AG04449 (cell line): Measurements from ENCODE around the gene FAM3A.
"Not testable (repeated sequence)": the region's sequence is repeated elsewhere in the genome, so short reads cannot be mapped to it uniquely, and the experiment has no call there.

Experiments used
- CTCF ChIA-PET: fragments of 350-600 bp; formaldehyde crosslinking; extraction: SDS; loops from one replicate; lab custom pipeline; 2021; ENCODE audit warnings: antibody characterized with exemption; lab: Yijun Ruan, JAX
- POLR2A ChIA-PET: fragments of 400-600, 350-600 bp; formaldehyde crosslinking; extraction: SDS; loops from one replicate; lab custom pipeline; 2020; ENCODE audit warnings: antibody characterized with exemption, inconsistent platforms; lab: Yijun Ruan, JAX
- DNase-seq: peaks from one replicate; pipeline ENCODE4 v3.0.0-alpha.2; 2010; ENCODE audit warnings: low read depth, low spot score
- H3K4me3 ChIP-seq: 2 replicates; pipeline ENCODE4 v1.5.1; 2011; ENCODE audit warnings: low read depth, mild to moderate bottlenecking, control low read depth, low read length
- TF ChIP-seq, protein P1 (sequence below): IDR thresholded peaks from one replicate; pipeline ENCODE4 v1.5.1; 2011; ENCODE audit warnings: mild to moderate bottlenecking, moderate library complexity, low read length, control low read depth, inconsistent platforms; ENCODE audit not compliant: insufficient read depth; ENCODE audit errors: missing control alignments

The FAM3A gene

GRCh38 chrX:154506483-154507332 is 9.3 kb downstream of the FAM3A start:
- no peak for DNase-seq
- no peak overlapping the region for H3K4me3 ChIP-seq
- ChIA-PET POLR2A (no interaction called here), CTCF (no interaction called here)
- TF ChIP-seq, protein P1, sequence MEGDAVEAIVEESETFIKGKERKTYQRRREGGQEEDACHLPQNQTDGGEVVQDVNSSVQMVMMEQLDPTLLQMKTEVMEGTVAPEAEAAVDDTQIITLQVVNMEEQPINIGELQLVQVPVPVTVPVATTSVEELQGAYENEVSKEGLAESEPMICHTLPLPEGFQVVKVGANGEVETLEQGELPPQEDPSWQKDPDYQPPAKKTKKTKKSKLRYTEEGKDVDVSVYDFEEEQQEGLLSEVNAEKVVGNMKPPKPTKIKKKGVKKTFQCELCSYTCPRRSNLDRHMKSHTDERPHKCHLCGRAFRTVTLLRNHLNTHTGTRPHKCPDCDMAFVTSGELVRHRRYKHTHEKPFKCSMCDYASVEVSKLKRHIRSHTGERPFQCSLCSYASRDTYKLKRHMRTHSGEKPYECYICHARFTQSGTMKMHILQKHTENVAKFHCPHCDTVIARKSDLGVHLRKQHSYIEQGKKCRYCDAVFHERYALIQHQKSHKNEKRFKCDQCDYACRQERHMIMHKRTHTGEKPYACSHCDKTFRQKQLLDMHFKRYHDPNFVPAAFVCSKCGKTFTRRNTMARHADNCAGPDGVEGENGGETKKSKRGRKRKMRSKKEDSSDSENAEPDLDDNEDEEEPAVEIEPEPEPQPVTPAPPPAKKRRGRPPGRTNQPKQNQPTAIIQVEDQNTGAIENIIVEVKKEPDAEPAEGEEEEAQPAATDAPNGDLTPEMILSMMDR: no peak

DNA sequence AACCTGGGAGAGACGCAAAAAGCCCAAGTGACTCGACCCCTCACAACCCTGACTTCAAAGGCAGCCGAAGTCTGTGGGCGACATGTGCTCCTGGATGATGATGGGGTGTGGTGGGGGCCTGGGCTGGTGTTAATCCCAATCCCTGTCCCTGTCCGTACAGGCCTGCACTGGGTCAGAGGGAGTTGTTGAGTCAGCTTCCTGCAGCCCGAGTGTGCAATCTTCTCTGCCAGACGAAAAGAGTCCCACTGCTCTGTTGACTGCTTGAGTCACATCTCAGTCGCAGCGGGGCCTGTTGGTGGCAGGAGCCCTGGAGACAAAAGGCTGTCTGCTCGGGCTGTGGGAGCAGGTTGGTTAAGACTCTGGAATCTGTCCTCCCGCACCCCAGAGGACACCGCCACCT is 10.3 kb downstream of the FAM3A start:
- ChIA-PET POLR2A (interaction anchor here (0.8 kb wide), 1 partner anchor 20 kb away, joined by 3 read pairs; the partner anchor contains the start of gene UBL4A), CTCF (no interaction called here)
- no peak overlapping the region for H3K4me3 ChIP-seq
- no peak for DNase-seq
- TF ChIP-seq, protein P1: no peak

DNA sequence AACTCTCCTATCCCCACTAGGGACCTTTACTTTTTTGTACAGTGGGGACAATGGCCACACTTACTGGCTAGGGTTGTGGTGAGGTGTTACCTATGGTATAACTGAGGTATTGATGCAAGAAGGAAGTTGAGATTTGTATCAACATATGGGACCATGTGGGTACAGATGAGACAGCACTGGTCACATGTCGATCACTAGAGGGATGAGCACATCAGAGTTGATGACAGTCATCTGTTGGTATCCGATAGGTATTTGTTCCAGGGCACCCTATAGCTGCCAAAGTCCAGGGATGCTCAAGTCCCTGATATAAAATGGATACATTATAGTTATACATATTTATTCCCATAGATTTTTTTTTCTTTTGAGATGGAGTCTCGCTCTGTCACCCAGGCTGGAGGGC is 13.0 kb downstream of the FAM3A start:
- ChIA-PET CTCF (no interaction called here), POLR2A (no interaction called here)
- DNase-seq: no peak
- H3K4me3 ChIP-seq: no peak overlapping the region
- TF ChIP-seq, protein P1: no peak

GRCh38 chrX:154502098-154502497 is 13.9 kb downstream of the FAM3A start:
- ChIA-PET POLR2A (interaction anchor here (0.9 kb wide), 1 partner anchor 12 kb away, joined by 3 read pairs; the partner anchor contains the start of gene SLC10A3), CTCF (no interaction called here)
- H3K4me3 ChIP-seq: no peak overlapping the region
- DNase-seq: no peak
- TF ChIP-seq, protein P1: no peak

- H3K4me3 ChIP-seq, CTCF ChIA-PET, DNase-seq: not testable (repeated sequence)
- POLR2A ChIA-PET: interaction anchor here (0.9 kb wide), 1 partner anchor 11 kb away, joined by 3 read pairs; the partner anchor contains the start of gene SLC10A3
These were observed 14.6 kb downstream of the FAM3A start for GRCh38 chrX:154501423-154501822.

GRCh38 chrX:154496591-154497137 is 19.4 kb downstream of the FAM3A start:
- CTCF ChIA-PET: not testable (repeated sequence)
- POLR2A ChIA-PET: interaction anchor here (0.6 kb wide), 1 partner anchor 17 kb away, joined by 3 read pairs; no protein-coding TSS in a partner anchor

GRCh38 chrX:154495472-154495922 is 20.5 kb downstream of the FAM3A start:
- TF ChIP-seq, protein P1: no peak
- CTCF ChIA-PET: no interaction called here
- no peak for DNase-seq
- no peak overlapping the region for H3K4me3 ChIP-seq
- POLR2A ChIA-PET: no interaction called here

More at GRCh38 chrX:154496591-154497137, 19.4 kb downstream of the FAM3A start:
- DNase-seq, H3K4me3 ChIP-seq: not testable (repeated sequence)
